Fibroblast of villous mesenchyme (primary cell): ENCODE measurements around the gene RTN4. TPM values are rescaled to one million over a fixed set of nuclear protein-coding genes. Genes with fewer than 3 reads are reported as not detected.

Experiments used
- DNase-seq: peaks from one replicate; pipeline ENCODE4 v3.0.0-alpha.2; 2010; ENCODE audit warnings: low read depth
- H3K4me3 ChIP-seq: 2 replicates; pipeline ENCODE4 v1.5.1; 2011; ENCODE audit warnings: low read depth, mild to moderate bottlenecking, low read length
- CTCF ChIP-seq: IDR thresholded peaks from 2 replicates; pipeline ENCODE4 v1.5.1; 2012; ENCODE audit warnings: low read depth, mild to moderate bottlenecking, low read length; ENCODE audit not compliant: insufficient read depth
- total RNA-seq: library from RNA; depleted of rRNA; stranded (reverse); fragments of >200 nt; gene quantifications from 2 replicates; pipeline ENCODE4 v1.2.3, GENCODE V29; 2012

The RTN4 gene
- total RNA-seq, 1 donor: 262 TPM

DNA sequence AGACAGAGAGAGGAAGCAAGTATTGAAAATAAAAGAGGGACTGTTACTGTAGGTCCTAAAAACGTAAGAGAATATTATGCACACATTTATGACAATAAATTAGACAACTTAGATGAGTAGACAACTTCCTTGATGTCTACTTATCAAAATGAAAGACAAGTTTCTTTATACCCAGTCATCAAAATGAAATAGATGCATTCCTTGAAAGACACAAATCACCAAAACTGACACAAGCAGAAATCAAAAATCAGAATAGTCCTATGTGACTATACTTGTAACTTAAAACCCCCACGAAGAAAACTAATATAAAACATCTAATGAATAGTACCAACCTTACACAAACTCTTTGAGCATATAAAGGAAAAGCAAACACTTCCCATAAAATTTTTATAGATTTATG lies 14.5 kb downstream of the RTN4 start:
- no peak for DNase-seq
- no peak for TF ChIP-seq CTCF
- no peak overlapping the region for H3K4me3 ChIP-seq

DNA sequence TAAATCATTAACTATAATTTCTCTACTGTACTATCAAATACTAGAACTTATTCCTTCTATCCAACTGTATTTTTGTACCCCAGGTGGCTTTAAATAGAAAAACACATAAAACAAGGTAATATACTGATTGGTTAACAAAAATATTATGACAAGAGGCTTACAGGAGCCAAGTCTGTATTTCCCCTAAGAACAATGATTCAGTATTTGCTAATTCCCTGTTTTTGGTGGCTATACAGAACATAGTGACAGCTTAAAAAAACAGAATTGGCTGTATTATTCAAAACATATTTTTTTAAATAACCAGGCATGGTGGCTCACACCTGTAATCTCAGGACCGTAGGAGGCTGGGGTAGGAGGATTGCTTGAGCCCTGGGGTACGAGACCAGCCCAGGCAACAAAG lies 16.3 kb downstream of the RTN4 start:
- no peak for TF ChIP-seq CTCF

GRCh38 chr2:55033076-55033742 lies 17.0 kb downstream of the RTN4 start:
- DNase-seq: no peak
- no peak for TF ChIP-seq CTCF
- no peak overlapping the region for H3K4me3 ChIP-seq

More for the DNA sequence above, 16.3 kb downstream of the RTN4 start:
- no peak overlapping the region for H3K4me3 ChIP-seq
- DNase-seq: no peak

GRCh38 chr2:55031505-55031904 lies 18.7 kb downstream of the RTN4 start:
- H3K4me3 ChIP-seq: no peak overlapping the region
- no peak for TF ChIP-seq CTCF
- DNase-seq: no peak

DNA sequence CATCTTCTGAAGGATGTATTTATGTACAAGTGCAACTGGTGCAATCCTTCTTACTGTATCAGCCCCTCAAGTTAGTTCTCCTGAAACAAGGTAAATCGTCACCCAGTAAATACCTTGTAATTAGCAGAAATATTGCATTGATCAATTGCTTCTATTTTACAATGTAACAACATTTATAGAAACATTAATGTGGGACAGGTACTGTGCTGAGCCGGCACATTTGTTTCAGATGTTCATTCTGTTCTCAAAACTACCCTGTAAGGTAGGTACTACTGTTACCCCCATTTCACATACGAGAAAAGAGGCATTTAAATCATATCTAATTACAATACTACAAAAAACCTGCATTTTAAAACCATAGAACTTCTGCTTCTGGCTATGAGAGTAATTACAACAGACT lies 19.5 kb downstream of the RTN4 start:
- TF ChIP-seq CTCF: no peak
- no peak for DNase-seq
- no peak overlapping the region for H3K4me3 ChIP-seq

GRCh38 chr2:55029098-55029497 lies 21.2 kb downstream of the RTN4 start:
- no peak for TF ChIP-seq CTCF
- no peak for DNase-seq
- H3K4me3 ChIP-seq: no peak overlapping the region

DNA sequence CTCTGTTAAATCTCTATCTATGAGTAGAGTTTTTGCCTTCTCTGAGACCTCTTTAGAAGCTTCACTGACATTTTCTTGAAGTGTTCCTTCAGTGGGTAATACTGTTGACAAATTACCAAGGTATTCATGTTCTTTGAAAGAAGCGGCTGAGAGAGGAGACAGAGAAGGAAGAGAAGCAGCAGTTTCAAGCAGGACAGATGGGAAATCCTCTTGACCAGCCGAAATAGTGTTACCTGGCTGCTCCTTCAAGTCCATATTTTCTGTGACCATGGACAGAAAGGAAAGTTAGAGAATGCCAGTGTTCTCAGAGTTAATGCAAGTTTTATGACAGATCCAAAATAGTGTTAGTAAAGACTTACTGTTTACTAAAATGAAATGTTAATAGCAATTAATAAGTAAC lies 23.0 kb downstream of the RTN4 start:
- no peak for TF ChIP-seq CTCF

More for the DNA sequence above, 23.0 kb downstream of the RTN4 start:
- no peak for DNase-seq
- no peak overlapping the region for H3K4me3 ChIP-seq
